ENCODE data around the gene XXYLT1.

Gene XXYLT1

DNA sequence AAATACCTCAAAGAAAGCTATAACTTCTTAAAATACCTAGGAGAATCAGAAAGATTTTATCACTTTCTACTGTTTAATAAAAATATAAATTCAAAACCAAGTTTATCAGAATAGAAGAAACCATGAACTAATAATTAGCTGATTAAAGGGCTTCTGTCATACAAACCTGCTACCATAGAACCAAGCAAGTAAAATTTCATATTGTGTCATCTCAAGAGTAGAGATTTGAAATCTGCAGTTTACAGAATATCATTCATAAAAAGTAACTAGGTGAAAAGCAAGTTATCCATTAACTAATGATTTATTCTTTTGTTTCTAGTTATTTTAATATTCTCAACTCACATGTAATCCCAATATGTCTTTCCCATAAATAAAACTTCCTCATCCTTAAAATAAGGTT is 36.8 kb upstream of the XXYLT1 start:
- H3K4me2 ChIP-seq (ENCODE audit: low read length): no peak overlapping the region
- no peaks in the 10 kb centered on the region for H3K9me3 ChIP-seq (ENCODE audit: control insufficient read depth, insufficient read depth, low read length)
- H3K36me3 ChIP-seq (ENCODE audit: control insufficient read depth, low read length): peaks cover 22% of the 10 kb centered on the region
- H3K9me2 ChIP-seq (replicated peaks; ENCODE audit: control insufficient read depth, low read length): no peaks in the 10 kb centered on the region
- H3K4me1 ChIP-seq (ENCODE audit: control insufficient read depth, low read length): no peaks in the 10 kb centered on the region
- no peak overlapping the region for H3K4me3 ChIP-seq (ENCODE audit: low read length)
- TF ChIP-seq CTCF (IDR thresholded peaks at IDR 0.05; ENCODE audit: low read depth, low read length, poor library complexity, severe bottlenecking) (no peak), EZH2phosphoT487 (IDR thresholded peaks at IDR 0.05; ENCODE audit: borderline replicate concordance, low read length) (no peak)
- H3K27ac ChIP-seq (ENCODE audit: low read depth, low read length): no peak overlapping the region
- no peaks in the 10 kb centered on the region for H4K20me1 ChIP-seq (ENCODE audit: control insufficient read depth, insufficient read depth, low read depth, low read length)
- H3F3A ChIP-seq (ENCODE audit: control insufficient read depth, insufficient read depth): peaks cover 5% of the 10 kb centered on the region; the same call in 1 of the 2 replicates
- H3K79me2 ChIP-seq (ENCODE audit: control insufficient read depth, low read length): no peaks in the 10 kb centered on the region
- no peaks in the 10 kb centered on the region for H3K27me3 ChIP-seq (ENCODE audit: control insufficient read depth, low read length)

GRCh38 chr3:195306369-195306768 is 35.4 kb upstream of the XXYLT1 start:
- Histone ChIP-seq H3K36me3 (ENCODE audit: control insufficient read depth, low read length) (peaks cover 36% of the 10 kb centered on the region), H4K20me1 (ENCODE audit: control insufficient read depth, insufficient read depth, low read depth, low read length) (no peaks in the 10 kb centered on the region), H3K4me1 (ENCODE audit: control insufficient read depth, low read length) (no peaks in the 10 kb centered on the region), H3F3A (ENCODE audit: control insufficient read depth, insufficient read depth) (peaks cover 5% of the 10 kb centered on the region; the same call in 1 of the 2 replicates), H3K9me2 (replicated peaks; ENCODE audit: control insufficient read depth, low read length) (no peaks in the 10 kb centered on the region), H3K4me3 (ENCODE audit: low read length) (no peak overlapping the region), H3K79me2 (ENCODE audit: control insufficient read depth, low read length) (no peaks in the 10 kb centered on the region), H3K4me2 (ENCODE audit: low read length) (no peak overlapping the region), H3K9me3 (ENCODE audit: control insufficient read depth, insufficient read depth, low read length) (no peaks in the 10 kb centered on the region), H3K27me3 (ENCODE audit: control insufficient read depth, low read length) (no peaks in the 10 kb centered on the region), H3K27ac (ENCODE audit: low read depth, low read length) (no peak overlapping the region)
- TF ChIP-seq EZH2phosphoT487 (IDR thresholded peaks at IDR 0.05; ENCODE audit: borderline replicate concordance, low read length) (no peak), CTCF (IDR thresholded peaks at IDR 0.05; ENCODE audit: low read depth, low read length, poor library complexity, severe bottlenecking) (no peak)

DNA sequence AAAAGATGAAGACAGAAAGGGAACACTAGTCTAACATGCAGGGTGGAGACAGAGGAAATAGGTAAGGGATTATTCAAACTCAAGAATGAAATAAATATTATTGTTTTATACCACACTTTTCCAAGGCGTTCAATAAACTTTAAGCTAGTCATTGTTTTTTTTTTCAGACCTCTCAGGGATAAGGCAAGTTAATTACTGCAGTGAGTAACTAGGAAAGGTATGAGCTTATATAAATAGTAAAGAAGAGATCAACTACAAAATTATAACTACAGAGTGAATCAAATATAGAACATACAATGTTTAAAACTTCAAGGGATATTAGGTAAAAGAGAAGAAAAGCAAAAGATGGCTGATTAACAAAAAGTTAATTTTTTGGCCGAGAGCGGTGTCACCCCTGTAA is 31.5 kb upstream of the XXYLT1 start:
- Histone ChIP-seq H3K9me3 (ENCODE audit: control insufficient read depth, insufficient read depth, low read length) (no peaks in the 10 kb centered on the region), H4K20me1 (ENCODE audit: control insufficient read depth, insufficient read depth, low read depth, low read length) (no peaks in the 10 kb centered on the region), H3K36me3 (ENCODE audit: control insufficient read depth, low read length) (peaks cover 49% of the 10 kb centered on the region), H3F3A (ENCODE audit: control insufficient read depth, insufficient read depth) (no peaks in the 10 kb centered on the region), H3K4me2 (ENCODE audit: low read length) (no peak overlapping the region), H3K4me1 (ENCODE audit: control insufficient read depth, low read length) (no peaks in the 10 kb centered on the region), H3K27ac (ENCODE audit: low read depth, low read length) (no peak overlapping the region), H3K79me2 (ENCODE audit: control insufficient read depth, low read length) (no peaks in the 10 kb centered on the region), H3K27me3 (ENCODE audit: control insufficient read depth, low read length) (no peaks in the 10 kb centered on the region), H3K4me3 (ENCODE audit: low read length) (no peak overlapping the region), H3K9me2 (replicated peaks; ENCODE audit: control insufficient read depth, low read length) (no peaks in the 10 kb centered on the region)
- no peak for TF ChIP-seq CTCF (IDR thresholded peaks at IDR 0.05; ENCODE audit: low read depth, low read length, poor library complexity, severe bottlenecking)
- no peak for TF ChIP-seq EZH2phosphoT487 (IDR thresholded peaks at IDR 0.05; ENCODE audit: borderline replicate concordance, low read length)

Data from DOHH2 (cell line).